HG03097 (cell line): ENCODE results near the gene AKR1C1.
"Not testable (repeated sequence)": the region's sequence is repeated elsewhere in the genome, so short reads cannot be mapped to it uniquely, and the experiment has no call there.

ENCODE experiments used
- ATAC-seq: cut with Tn5 transposase; IDR thresholded peaks from one replicate; pipeline ENCODE4 v1.9.1; 2021; ENCODE audit not compliant: unreplicated experiment, low FRiP score

Gene AKR1C1

GRCh38 chr10:4962876-4963814 lies at the start of gene AKR1C1:
Gene AKR1C1 (plus strand): TSS chr10:4963415. CDS start chr10:4963445, 30 bp downstream.
- not testable (repeated sequence) for ATAC-seq

DNA sequence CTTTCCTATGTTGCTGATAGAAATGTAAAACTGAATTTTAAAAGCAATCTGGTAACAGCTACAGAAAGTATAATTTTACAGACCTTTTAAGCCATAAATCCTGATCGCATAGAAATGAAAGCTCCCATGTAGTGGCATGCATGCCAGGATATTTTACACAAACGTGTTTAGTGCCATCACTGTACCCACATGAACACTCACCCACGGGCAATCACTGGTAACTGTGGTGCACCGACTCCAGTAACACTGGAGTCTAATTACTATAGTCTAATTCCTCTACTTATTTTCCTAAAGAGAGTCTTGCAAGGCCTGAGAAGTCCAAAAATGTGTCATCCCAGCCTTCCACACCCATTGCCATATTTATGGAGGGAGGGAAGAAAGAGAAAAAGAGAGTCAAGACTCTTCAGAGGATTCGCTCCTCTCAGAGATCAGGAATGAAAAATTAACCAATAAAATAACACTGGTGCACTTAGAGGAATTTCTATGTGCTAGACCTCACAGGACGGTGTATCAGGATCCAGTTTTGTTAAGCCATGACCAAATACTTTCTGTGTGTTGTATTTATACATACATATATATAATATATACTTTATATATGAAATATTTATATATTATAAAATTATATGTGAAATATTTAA lies 48.9 kb upstream of the AKR1C1 start:
- ATAC-seq = no peak

DNA sequence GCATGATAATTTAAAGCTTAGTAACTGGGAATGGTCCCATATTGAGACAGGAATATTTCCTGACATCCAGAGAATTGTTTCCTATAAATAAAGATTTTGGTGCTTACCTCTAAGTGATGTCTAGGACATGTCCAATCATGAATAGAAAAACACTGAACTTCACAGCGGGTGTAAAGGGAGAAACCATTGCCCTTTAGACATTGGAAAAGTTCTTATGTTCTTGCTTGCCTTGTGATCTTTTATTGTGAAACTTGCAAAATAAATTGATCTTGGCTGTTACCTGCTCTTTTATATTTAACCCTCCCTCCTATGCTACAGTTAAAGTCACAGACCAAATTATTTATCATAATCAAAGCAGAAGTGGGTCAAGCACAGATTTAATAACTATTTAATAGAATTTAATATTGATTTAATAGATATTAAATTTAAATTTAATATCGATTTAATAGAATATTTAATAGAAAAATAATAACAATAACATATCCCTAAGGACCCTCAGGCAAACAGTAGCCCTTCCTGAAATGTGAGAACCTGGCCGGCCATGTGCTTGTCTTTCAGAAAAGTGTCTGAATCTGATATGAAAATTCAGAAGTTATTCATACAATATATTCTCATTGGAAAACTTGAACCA lies 47.0 kb upstream of the AKR1C1 start:
- ATAC-seq = no peak

DNA sequence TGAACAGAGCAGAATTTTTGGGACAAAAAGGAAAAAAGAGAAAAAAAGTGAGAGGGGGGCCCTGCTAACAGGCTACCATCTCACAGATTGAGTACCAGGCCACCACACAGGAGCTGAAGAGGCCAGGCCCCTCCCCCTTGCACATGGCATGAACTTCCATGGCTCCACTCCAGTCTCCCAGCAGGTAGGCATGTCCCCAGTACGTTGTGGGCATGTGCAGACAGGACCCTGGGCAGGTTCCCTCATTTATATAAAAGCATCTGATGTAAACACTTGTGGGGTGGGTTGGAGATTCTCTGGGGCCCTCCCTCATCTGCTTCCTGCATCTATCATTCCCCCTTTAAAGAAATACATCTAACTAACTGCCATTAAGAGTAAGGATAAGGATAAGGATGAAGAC lies 45.0 kb upstream of the AKR1C1 start:
- no peak for ATAC-seq

DNA sequence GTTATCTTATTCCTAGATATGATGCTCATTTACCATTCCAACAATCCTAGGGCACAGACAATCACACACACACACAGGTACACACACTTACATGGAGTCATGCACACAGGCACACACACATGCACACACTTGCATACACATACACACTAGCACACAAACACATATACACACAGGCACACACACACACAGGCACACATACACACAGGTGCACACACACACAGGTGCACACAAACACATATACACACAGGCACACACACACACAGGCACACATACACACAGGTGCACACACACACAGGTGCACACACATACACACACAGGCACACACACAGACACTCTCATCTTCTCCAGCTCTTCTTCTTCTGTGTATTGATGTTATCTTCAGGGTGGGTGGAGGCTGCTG lies 38.7 kb upstream of the AKR1C1 start:
- not testable (repeated sequence) for ATAC-seq

GRCh38 chr10:4926400-4926799 lies 36.8 kb upstream of the AKR1C1 start:
- no peak for ATAC-seq

DNA sequence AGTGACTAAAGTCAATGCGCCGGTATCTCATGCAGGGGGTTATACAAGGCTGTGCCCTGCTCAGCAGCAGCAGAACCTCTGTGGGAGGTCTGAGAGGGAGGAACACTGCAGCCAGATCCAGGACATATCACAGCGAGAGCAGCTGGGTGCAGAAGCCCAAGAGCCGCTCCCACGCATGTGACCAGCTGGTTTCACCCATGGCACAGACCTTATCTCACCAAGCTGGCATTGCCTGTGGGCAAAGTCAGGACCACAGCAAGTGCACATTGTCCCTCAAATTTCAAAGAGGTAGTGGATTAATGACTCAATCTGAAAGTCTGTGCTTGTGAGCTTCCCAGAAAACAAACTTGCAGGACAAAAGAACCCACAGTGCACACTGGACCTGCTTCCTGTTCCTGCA lies 31.6 kb upstream of the AKR1C1 start:
- no peak for ATAC-seq

DNA sequence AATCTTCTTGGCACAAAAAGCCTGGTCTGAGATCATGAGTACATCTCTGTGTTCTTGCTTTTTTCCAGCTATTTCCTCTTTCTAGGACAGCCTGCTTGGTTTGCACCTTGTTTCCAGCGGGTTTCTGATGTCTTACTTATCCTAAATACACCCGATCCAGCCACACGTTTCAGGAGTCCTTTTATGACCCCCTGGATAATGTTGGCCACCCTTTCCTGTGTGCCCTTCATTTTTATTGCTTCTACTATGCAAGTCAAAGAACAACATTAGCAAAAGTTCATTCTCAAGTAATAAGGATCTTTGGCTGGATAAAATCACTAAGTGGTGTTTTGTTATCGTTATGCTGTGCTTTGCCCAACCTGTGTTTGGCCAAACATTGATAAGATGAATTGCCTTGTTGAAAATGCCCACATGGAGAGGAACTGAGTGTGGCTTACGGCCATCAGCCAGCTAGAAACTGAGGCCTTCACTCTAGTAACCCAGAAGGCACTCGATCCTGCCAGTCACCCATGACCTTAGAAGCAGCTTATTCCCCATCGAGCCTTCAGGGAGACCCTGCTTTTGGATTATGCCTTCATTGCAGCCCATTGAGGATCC lies 28.7 kb upstream of the AKR1C1 start:
- ATAC-seq = no peak

DNA sequence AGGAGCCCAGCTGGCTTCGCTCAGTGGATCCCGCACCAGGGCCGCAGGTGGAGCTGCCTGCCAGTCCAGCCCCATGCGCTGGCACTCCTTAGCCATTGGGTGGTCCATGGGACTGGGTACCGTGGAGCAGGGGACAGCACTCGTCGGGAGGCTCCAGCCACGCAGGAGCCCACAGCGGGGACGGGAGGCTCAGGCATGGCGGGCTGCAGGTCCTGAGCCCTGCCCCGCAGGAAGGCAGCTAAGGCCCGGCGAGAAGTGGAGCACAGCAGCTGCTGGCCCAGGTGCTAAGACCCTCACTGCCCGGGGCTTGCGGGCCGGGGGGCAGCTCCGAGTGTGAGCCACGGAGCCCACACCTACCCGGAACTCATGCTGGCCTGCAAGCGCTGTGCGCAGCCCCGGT lies 25.9 kb upstream of the AKR1C1 start:
- ATAC-seq = no peak

- no peak for ATAC-seq
These were observed 23.8 kb upstream of the AKR1C1 start for GRCh38 chr10:4939224-4940072.

DNA sequence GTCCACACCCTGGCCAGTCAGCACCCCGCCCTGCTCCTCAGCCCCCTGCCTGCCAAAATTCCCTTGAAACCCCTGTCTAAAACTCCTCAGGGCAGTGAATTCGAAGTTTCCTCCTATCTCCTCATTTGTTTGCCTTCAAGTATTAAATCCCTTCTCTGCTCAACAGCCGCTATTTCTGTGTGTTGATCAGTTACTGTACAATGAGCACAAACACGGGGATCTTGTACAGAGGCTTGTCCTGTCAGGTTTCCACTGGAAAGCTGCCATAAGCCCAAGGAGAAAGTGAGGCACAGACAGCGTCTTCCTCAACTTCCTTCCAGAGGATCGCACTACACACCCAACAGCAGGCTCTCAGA lies 23.2 kb upstream of the AKR1C1 start:
- ATAC-seq = not testable (repeated sequence)

- ATAC-seq = not testable (repeated sequence)
These were observed 22.3 kb upstream of the AKR1C1 start for GRCh38 chr10:4940909-4941308.

DNA sequence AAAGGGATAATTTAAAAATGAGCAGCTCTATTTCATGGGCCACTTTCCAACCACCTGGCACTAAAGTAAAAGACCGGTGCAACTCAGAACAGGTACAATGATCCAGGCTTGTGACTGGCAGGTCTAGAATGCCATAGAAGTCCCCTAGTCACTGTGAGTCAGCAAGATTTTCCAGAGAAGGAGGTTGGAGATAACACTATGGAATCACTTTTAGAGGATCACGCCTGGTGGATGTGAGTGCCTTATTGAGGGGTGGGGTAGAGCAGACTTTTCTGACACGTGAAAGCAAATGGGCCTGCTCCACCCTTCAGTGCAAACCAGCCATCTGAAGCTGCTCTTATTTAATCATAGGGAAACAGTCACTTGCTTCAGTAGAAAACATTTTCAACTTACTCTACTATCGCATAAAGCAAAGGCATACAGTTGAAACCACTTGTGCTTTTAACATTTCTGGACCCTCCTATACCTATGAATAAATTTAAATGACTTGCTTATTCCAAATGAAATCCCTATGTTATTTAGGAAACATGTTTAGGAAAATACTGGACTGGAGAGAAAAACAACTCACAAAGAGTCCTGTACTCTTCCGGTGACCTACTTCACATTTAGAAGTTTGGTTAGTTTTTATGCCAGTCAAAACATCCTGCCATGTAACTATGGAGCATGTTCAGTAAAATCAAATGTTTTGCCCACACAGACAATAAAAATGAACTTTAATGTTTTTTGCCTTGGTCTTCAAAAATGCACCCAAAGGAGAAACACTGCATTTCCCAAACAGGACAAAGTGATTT lies 21.5 kb upstream of the AKR1C1 start:
- ATAC-seq = no peak

GRCh38 chr10:4942931-4943330 lies 20.3 kb upstream of the AKR1C1 start:
- ATAC-seq = not testable (repeated sequence)

- not testable (repeated sequence) for ATAC-seq
These were observed 19.8 kb upstream of the AKR1C1 start for GRCh38 chr10:4943416-4943815.

- ATAC-seq = no peak
These were observed 19.4 kb upstream of the AKR1C1 start for GRCh38 chr10:4943821-4944220.

GRCh38 chr10:4944841-4945240 lies 18.4 kb upstream of the AKR1C1 start:
- no peak for ATAC-seq

GRCh38 chr10:4945766-4946717 lies 17.2 kb upstream of the AKR1C1 start:
- no peak for ATAC-seq
